Measurements from ENCODE around the gene EMP3. TPM values are rescaled to one million over a fixed set of nuclear protein-coding genes. Genes with fewer than 3 reads are reported as not detected.

The EMP3 gene
- total and polyA plus RNA-seq, 5 experiments from 2014 or later: 275 to 721 (median 514) TPM

- Mint-ChIP-seq H3K4me1 (peaks cover 3 to 9% (median 7%) of the 10 kb centered on the region in 4 donors), H3K27me3 (no peaks in the 10 kb centered on the region), H3K4me3 (no peak overlapping the region), H3K9me3 (no peaks in the 10 kb centered on the region), H3K36me3 (peaks cover 0 to 15% (median 0%) of the 10 kb centered on the region in 3 donors), H3K27ac (peak overlapping the region in 1 of 10 donors; percentile 71)
- no peak for ATAC-seq
- no peak for DNase-seq
- POLR2A ChIA-PET: no interaction called here
Measured at GRCh38 chr19:48354332-48354992, 29.1 kb downstream of the EMP3 start.

DNA sequence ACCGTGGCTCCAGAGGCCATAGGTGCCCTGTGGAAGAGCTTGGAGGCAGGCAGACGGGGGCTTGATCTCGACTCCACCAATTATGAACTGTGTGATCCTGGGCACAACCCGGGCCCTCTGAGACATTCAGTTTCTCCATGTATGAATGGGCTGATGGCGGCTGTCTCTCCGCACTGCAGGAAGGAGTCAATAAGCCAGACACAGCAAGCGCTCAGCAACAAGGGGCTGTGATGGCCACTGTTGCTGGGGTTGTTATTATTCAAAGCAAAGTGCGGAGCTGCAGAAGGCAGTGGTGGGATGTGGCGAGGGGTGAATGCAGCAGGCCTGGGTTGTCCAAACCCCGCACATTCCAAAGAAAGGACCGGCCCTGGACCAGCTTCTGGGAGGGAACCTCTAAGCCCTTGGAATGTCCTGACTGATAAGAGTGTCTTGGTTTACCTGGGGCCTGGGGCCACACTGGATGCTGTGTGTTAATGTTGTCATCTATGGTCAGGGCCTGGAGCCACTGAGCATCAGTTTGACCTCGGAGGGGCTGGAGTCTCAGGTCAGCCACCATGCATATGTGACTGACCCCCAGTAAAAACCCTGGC is 30.1 kb downstream of the EMP3 start:
- Mint-ChIP-seq H3K27ac (no peak overlapping the region), H3K36me3 (peaks cover 0 to 22% (median 0%) of the 10 kb centered on the region in 3 donors), H3K4me3 (no peak overlapping the region), H3K9me3 (no peaks in the 10 kb centered on the region), H3K4me1 (peaks cover 3 to 9% (median 7%) of the 10 kb centered on the region in 4 donors), H3K27me3 (no peaks in the 10 kb centered on the region)
- POLR2A ChIA-PET: interaction anchor here (0.7 kb wide), 1 partner anchor 26 kb away, joined by 4 read pairs; no protein-coding TSS in a partner anchor
- DNase-seq (no peak), ATAC-seq (no peak)

DNA sequence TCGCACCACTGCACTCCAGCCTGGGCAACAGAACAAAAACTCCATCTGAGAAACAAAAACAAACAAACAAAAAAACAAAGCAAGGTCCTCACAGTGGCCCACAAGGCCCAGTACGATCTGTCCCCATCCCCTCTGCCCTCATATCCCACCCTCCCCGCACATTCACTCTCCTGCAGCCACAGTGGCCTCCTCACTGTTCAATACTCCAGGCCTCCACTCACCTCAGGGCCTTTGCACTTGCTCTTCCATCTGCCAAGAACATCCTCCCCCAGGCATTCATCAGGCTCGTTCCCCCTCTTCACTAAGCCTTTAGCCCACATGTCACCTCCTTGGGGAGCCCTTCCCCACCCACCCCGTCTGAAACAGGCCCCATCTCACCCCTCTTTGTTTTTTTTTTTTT is 33.8 kb downstream of the EMP3 start:
- Mint-ChIP-seq H3K27me3 (no peaks in the 10 kb centered on the region), H3K27ac (peak overlapping the region in 1 of 10 donors; percentile 29), H3K4me3 (no peak overlapping the region), H3K36me3 (peaks cover 0 to 19% (median 0%) of the 10 kb centered on the region in 3 donors), H3K9me3 (no peaks in the 10 kb centered on the region), H3K4me1 (peaks cover 9 to 15% (median 12%) of the 10 kb centered on the region in 4 donors)
- no peak for ATAC-seq
- DNase-seq: no peak
- POLR2A ChIA-PET: no interaction called here

DNA sequence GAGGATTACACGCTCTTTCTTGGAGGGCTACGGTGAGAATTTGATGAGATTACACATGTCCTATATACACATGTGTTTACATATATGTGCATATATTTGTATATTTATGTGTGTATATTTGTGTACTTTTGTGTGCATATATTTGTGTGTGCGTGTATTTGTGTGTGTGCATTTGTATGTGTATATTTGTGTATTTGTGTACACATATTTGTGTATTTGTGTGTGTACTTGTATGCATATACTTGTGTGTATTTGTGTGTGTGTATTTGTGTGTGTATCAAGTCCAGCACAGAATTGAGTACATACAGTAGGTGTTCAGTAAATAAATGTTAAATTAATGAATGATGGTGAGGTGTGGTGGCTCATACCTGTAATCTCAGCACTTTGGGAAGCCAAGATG is 36.6 kb downstream of the EMP3 start:
- Mint-ChIP-seq H3K4me1 (peaks cover 11 to 26% (median 16%) of the 10 kb centered on the region in 4 donors), H3K27ac (peak overlapping the region in 2 of 10 donors; percentile 34 to 38)
- POLR2A ChIA-PET: interaction anchor here (1.9 to 3.2 kb wide), 2 partner anchors 40 to 191 kb away, joined by 4 to 36 read pairs; partner anchors contain the start of gene ZSWIM9

DNA sequence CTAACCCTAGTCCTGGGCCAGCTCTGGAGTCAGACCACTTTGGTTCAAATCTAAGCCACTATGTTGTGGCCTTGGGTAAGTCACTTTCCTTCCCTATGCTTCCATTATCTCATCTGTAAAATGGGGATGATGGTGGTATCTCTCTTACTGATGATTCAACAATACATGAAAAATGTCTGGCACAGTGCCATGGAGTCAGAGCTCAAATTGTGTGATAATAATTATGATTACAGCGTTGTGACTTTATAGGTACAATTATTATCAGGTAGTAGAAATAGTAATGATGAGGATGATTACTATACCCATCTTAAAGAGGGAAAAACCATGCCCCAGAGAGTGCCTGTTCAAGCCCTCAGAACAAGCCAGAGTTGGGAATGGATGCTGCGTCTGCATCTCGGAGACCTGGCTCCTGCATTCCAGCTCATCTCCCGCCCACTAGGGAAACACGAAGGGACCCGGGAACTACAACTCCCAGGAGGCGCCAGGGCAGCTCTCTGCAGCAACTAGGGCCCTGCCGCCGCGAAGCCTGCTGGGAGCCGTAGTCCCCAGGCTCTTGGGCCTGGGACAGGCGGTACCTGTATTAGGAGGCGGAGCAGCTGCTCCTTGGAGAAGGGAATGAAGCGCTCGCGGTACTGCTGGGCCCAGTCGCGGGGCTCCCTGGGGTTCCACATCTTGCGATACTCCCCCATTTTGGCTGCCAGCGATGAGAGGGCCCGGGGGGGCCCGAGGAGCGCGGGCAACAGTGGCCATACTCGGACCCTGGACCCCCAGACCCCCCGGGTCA is 37.6 kb downstream of the EMP3 start:
- POLR2A ChIA-PET: interaction anchor here (0.6 to 3.2 kb wide), 12 partner anchors 11 to 1203 kb away, joined by 3 to 39 read pairs (median 5); partner anchors contain the start of genes KDELR1 and ZSWIM9
- Mint-ChIP-seq H3K27me3 (no peaks in the 10 kb centered on the region), H3K9me3 (no peaks in the 10 kb centered on the region), H3K4me3 (peak overlapping the region; percentile 79 to 95 (median 89)), H3K4me1 (peaks cover 11 to 26% (median 16%) of the 10 kb centered on the region in 4 donors), H3K36me3 (peaks cover 0 to 19% (median 0%) of the 10 kb centered on the region in 3 donors), H3K27ac (peak overlapping the region; percentile 25 to 99 (median 96))
- DNase-seq: peak; percentile 80 to 93 (median 86)
- peak; percentile 60 to 66 for ATAC-seq

More for the DNA sequence above, 36.6 kb downstream of the EMP3 start:
- Mint-ChIP-seq H3K9me3 (no peaks in the 10 kb centered on the region), H3K27me3 (no peaks in the 10 kb centered on the region), H3K4me3 (peak overlapping the region in 4 of 10 donors; percentile 5 to 63 (median 18)), H3K36me3 (peaks cover 0 to 19% (median 0%) of the 10 kb centered on the region in 3 donors)
- ATAC-seq: no peak
- no peak for DNase-seq

GRCh38 chr19:48363500-48363809 is 38.1 kb downstream of the EMP3 start:
- peak in 1 of 2 donors; percentile 17 for ATAC-seq
- POLR2A ChIA-PET: interaction anchor here (0.6 to 3.2 kb wide), 20 partner anchors 12 to 1513 kb away, joined by 3 to 39 read pairs (median 4); partner anchors contain the start of genes AKT1S1, CARD8, EMP3 and GYS1
- H3K4me1 Mint-ChIP-seq: peaks cover 10 to 26% (median 16%) of the 10 kb centered on the region in 4 donors
- H3K27me3 Mint-ChIP-seq: no peaks in the 10 kb centered on the region
- DNase-seq: peak in 2 of 10 donors; percentile 16 to 20
- H3K36me3 Mint-ChIP-seq: peaks cover 0 to 17% (median 0%) of the 10 kb centered on the region in 3 donors
- peak overlapping the region; percentile 79 to 95 (median 89) for H3K4me3 Mint-ChIP-seq
- no peaks in the 10 kb centered on the region for H3K9me3 Mint-ChIP-seq
- peak overlapping the region; percentile 93 to 99 (median 96) for H3K27ac Mint-ChIP-seq

DNA sequence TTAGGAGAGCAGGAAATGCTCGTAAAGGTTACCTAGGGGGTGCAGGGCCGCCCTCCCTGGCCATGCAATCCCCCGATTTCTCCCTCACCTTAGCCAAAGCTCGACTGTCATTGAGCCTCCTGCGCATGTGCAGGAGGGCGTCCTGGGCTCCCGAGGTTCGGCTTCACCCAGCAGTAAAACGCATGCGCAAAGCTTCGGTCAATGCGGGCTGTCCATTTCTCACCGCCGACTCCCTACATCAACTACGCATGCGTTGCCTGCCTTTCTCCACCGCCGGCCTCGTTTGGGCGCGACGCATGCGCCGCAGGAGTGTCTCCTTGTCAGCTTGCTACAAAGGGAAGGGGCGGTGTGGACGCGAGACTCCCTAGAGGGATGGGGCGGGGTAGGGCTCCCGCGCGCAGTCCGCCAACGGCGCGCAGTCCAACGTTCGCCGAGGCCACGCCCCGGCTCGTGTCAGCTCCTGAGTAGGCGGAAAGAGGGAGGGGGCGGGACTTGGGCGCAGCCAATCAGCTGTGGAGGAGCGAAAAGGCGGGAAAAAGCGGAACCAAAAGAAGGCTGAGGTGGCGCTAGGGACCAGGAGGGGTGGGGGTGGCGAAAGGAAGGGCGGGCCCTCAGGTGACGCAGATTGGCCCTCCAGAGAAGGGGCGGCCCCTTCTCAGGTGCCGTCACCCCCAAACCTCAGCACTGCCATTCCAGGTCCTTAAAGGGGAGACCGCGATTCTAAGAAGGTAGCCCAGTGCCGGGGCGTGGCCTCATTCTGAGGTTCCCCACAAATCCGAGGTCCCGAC is 38.7 kb downstream of the EMP3 start, which contains the start of the genes SYNGR4 and TMEM143:
SYNGR4 (plus strand) TSS at position 558 of the 788 bp plus-strand sequence. CDS start 1,476 bp downstream, outside the sequence.
TMEM143 (minus strand) TSS at position 131 of the 788 bp plus-strand sequence; CDS start at position 111, 20 bp downstream.
- Mint-ChIP-seq H3K4me3 (peak within 1 kb of the TSS; percentile 79 to 95 (median 89)), H3K27me3 (no peaks in the 10 kb centered on the region), H3K27ac (peak within 1 kb of the TSS; percentile 93 to 99 (median 96)), H3K4me1 (peaks cover 10 to 26% (median 16%) of the 10 kb centered on the region in 4 donors), H3K36me3 (peaks cover 0 to 11% (median 0%) of the 10 kb centered on the region in 3 donors), H3K9me3 (no peaks in the 10 kb centered on the region)
- DNase-seq (peak; percentile 92 to 100 (median 98)), ATAC-seq (peak; percentile 87)
- POLR2A ChIA-PET: interaction anchor here (0.6 to 3.2 kb wide), 23 partner anchors 11 to 1513 kb away, joined by 3 to 39 read pairs (median 4); partner anchors contain the start of genes AKT1S1, CARD8, EMP3 and GYS1

DNA sequence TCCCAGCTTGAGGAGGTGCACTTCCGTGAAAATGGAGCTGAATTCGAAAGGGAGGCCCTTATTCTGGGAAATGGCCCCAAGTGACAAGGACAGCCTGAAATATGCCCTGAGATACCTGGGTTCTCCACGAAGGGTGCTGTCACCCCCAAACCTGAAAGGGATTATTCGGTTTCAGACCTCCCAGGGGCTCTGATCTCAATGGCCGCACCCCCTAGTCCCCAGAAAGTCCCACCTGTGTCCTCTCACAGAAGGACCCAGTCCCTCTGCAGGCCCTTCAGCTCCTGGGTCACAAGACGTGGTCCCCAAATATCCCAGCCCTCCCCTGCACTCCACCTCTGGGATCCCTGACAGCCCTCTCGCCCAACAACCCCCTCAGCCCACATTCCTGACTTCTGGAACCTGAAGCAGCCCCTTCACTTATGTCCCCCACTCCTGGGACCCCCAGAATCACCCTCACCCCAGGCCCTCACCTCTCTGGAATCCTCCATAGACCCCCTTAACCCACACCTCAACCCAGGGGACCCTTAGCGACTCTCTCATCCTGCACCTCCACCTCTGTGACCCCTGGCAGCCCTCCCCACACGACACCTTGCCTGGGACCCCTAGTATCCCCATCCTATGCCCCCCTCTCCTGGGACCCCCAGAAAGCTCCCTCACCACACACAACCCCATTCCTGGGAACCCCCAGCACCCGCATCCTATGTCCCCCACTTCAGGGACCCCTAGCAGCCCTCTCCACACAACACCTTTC is 39.4 kb downstream of the EMP3 start:
- H3K36me3 Mint-ChIP-seq: peaks cover 0 to 4% (median 0%) of the 10 kb centered on the region in 3 donors
- DNase-seq (peak in 1 of 10 donors; percentile 65), ATAC-seq (peak in 1 of 2 donors; percentile 7)
- no peaks in the 10 kb centered on the region for H3K9me3 Mint-ChIP-seq
- POLR2A ChIA-PET: interaction anchor here (0.7 to 3.2 kb wide), 16 partner anchors 13 to 1512 kb away, joined by 3 to 39 read pairs (median 5); partner anchors contain the start of genes AKT1S1, CARD8, EMP3 and GYS1
- H3K4me3 Mint-ChIP-seq: peak overlapping the region; percentile 79 to 95 (median 89)
- peak overlapping the region; percentile 93 to 99 (median 96) for H3K27ac Mint-ChIP-seq
- peaks cover 10 to 26% (median 16%) of the 10 kb centered on the region in 4 donors for H3K4me1 Mint-ChIP-seq
- no peaks in the 10 kb centered on the region for H3K27me3 Mint-ChIP-seq

DNA sequence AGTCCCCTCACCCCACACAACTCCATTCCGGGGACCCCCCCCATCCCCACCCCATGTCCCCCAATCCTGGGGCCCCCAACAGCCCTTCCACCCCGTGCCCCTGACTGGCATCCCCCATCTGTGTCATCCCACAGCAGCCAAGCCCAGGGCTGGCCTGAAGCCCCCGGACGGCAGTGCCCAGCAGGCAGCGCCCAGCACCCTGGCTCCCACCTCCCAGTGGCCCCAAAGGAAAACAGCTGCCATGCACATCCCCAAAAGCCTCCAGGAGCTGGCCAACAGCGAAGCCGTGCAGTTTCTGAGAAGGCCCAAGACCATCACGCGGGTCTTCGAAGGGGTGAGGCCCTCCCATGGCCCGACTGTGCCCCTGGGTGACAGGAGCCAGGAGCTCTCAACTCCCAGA is 40.2 kb downstream of the EMP3 start:
- DNase-seq (peak in 1 of 10 donors; percentile 65), ATAC-seq (no peak)
- Mint-ChIP-seq H3K27me3 (no peaks in the 10 kb centered on the region), H3K9me3 (no peaks in the 10 kb centered on the region), H3K4me3 (no peak overlapping the region), H3K27ac (peak overlapping the region in 2 of 10 donors; percentile 38 to 94), H3K36me3 (no peaks in the 10 kb centered on the region), H3K4me1 (peaks cover 10 to 26% (median 16%) of the 10 kb centered on the region in 4 donors)
- POLR2A ChIA-PET: no interaction called here

DNA sequence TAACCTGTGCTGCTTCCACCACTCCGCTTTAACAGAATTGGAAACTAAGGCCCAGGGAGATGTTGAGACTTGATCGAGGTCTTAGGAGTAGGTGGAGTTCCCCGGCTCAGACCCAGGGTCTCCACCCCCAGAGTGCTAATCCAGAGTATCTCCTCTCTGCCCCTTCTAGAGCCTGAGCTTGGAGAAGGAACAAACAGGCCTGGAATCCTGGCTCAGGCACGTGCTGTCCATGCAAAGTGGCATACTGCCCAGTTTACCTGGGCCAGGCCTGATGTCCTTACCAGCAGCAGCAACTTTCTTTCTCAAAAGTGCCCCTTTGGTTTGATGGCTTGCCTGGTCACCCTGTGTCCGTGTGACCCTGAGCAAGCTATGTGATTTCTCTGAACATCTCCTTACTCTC is 42.5 kb downstream of the EMP3 start:
- Mint-ChIP-seq H3K36me3 (no peaks in the 10 kb centered on the region), H3K9me3 (no peaks in the 10 kb centered on the region), H3K27me3 (no peaks in the 10 kb centered on the region), H3K4me3 (no peak overlapping the region), H3K27ac (peak overlapping the region in 2 of 10 donors; percentile 38 to 43), H3K4me1 (peaks cover 8 to 24% (median 11%) of the 10 kb centered on the region in 4 donors)
- POLR2A ChIA-PET: no interaction called here
- no peak for DNase-seq
- ATAC-seq: no peak

- no peaks in the 10 kb centered on the region for H3K36me3 Mint-ChIP-seq
- ATAC-seq (no peak), DNase-seq (no peak)
- H3K27ac Mint-ChIP-seq: peak overlapping the region in 1 of 10 donors; percentile 29
- no peaks in the 10 kb centered on the region for H3K9me3 Mint-ChIP-seq
- no peaks in the 10 kb centered on the region for H3K27me3 Mint-ChIP-seq
- peaks cover 3 to 13% (median 7%) of the 10 kb centered on the region in 4 donors for H3K4me1 Mint-ChIP-seq
- POLR2A ChIA-PET: no interaction called here
- H3K4me3 Mint-ChIP-seq: no peak overlapping the region
Measured at GRCh38 chr19:48368936-48369335, 43.6 kb downstream of the EMP3 start.

All from naive thymus-derived CD8-positive, alpha-beta T cell (primary cell).